Neural cell (in vitro differentiated cells): Measurements from ENCODE around the gene PRR5. TPM values are rescaled to one million over a fixed set of nuclear protein-coding genes. Genes with fewer than 3 reads are reported as not detected.

Experiments used
- H2AFZ ChIP-seq: fragments of 200-600, 300-800 bp; sonication (generic), shearing (Covaris generic); 2 replicates; pipeline ENCODE4 v1.6.0; 2014; ENCODE audit warnings: low read depth, mild to moderate bottlenecking, antibody characterized with exemption, low read length, moderate library complexity
- H3F3A ChIP-seq: fragments of 200-600 bp; shearing (Covaris generic); 2 replicates; pipeline ENCODE4 v1.6.1; 2016; ENCODE audit warnings: mild to moderate bottlenecking, moderate library complexity, mixed read lengths, antibody characterized with exemption, low read length; ENCODE audit not compliant: insufficient read depth, poor library complexity, severe bottlenecking
- H3K27ac ChIP-seq: fragments of 200-600, 300-800 bp; sonication (generic), shearing (Covaris generic); 2 replicates; pipeline ENCODE4 v1.5.1; 2014; ENCODE audit warnings: mild to moderate bottlenecking, low read length, moderate library complexity
- H3K27me3 ChIP-seq: fragments of 300-800, 200-600 bp; sonication (generic), shearing (Covaris generic); 2 replicates; pipeline ENCODE4 v1.6.0; 2014; ENCODE audit warnings: mild to moderate bottlenecking, low read depth, low read length, moderate library complexity; ENCODE audit not compliant: insufficient read depth
- H3K36me3 ChIP-seq: fragments of 300-800, 200-600 bp; sonication (generic), shearing (Covaris generic); 2 replicates; pipeline ENCODE4 v1.5.1; 2014; ENCODE audit warnings: mild to moderate bottlenecking, antibody characterized with exemption, low read length, moderate library complexity; ENCODE audit not compliant: insufficient read depth
- H3K4me2 ChIP-seq: fragments of 300-800, 200-600 bp; sonication (generic), shearing (Covaris generic); 2 replicates; pipeline ENCODE4 v1.6.0; 2014; ENCODE audit warnings: mild to moderate bottlenecking, low read length
- H3K4me3 ChIP-seq: fragments of 300-800, 200-600 bp; sonication (generic), shearing (Covaris generic); 2 replicates; pipeline ENCODE4 v1.5.1; 2014; ENCODE audit warnings: mild to moderate bottlenecking, low read length, moderate library complexity
- H3K79me2 ChIP-seq: fragments of 200-600 bp; shearing (Covaris generic); replicated peaks from 2 replicates; pipeline ENCODE4 v1.6.0; 2014; ENCODE audit warnings: mild to moderate bottlenecking, low read length, moderate library complexity; ENCODE audit not compliant: insufficient read depth
- H3K9ac ChIP-seq: fragments of 300-800, 200-600 bp; sonication (generic), shearing (Covaris generic); 2 replicates; pipeline ENCODE4 v1.6.1; 2016; ENCODE audit warnings: mild to moderate bottlenecking, low read length, mixed read lengths
- H3K9me2 ChIP-seq: fragments of 200-600 bp; shearing (Covaris generic); 2 replicates; pipeline ENCODE4 v1.6.1; 2016; ENCODE audit warnings: mild to moderate bottlenecking, low read length, mixed read lengths; ENCODE audit not compliant: insufficient read depth
- H3K9me3 ChIP-seq: fragments of 200-600, 300-800 bp; sonication (generic), shearing (Covaris generic); 2 replicates; pipeline ENCODE4 v1.6.1; 2016; ENCODE audit warnings: mild to moderate bottlenecking, mixed run types, low read length, moderate library complexity, mixed read lengths
- H4K20me1 ChIP-seq: fragments of 200-600 bp; shearing (Covaris generic); 2 replicates; pipeline ENCODE4 v1.6.1; 2016; ENCODE audit warnings: mild to moderate bottlenecking, mixed run types; ENCODE audit not compliant: insufficient read depth
- EP300 ChIP-seq: fragments of 450-650 bp; conservative IDR thresholded peaks from 2 replicates; pipeline ENCODE4 v1.6.1; 2014; ENCODE audit warnings: antibody characterized with exemption, mild to moderate bottlenecking, moderate library complexity; ENCODE audit not compliant: poor library complexity, severe bottlenecking
- EZH2 ChIP-seq: fragments of 200-600, 300-800 bp; shearing (Covaris generic), sonication (generic); IDR thresholded peaks from 2 replicates; pipeline ENCODE4 v1.6.1; 2014; ENCODE audit warnings: antibody characterized with exemption, low read length, borderline replicate concordance, mild to moderate bottlenecking; ENCODE audit not compliant: insufficient read depth, poor library complexity, severe bottlenecking
- MXI1 ChIP-seq: fragments of 450-650 bp; conservative IDR thresholded peaks from 2 replicates; pipeline ENCODE4 v1.6.1; 2014; ENCODE audit warnings: antibody characterized with exemption, mild to moderate bottlenecking; ENCODE audit not compliant: poor library complexity, severe bottlenecking
- POLR2AphosphoS5 ChIP-seq: IDR thresholded peaks from 2 replicates; pipeline ENCODE4 v1.6.1; 2012
- RAD21 ChIP-seq: fragments of 450-650 bp; conservative IDR thresholded peaks from 2 replicates; pipeline ENCODE4 v1.6.1; 2014; ENCODE audit warnings: antibody characterized with exemption, mild to moderate bottlenecking, moderate library complexity
- SMC3 ChIP-seq: fragments of 450-650 bp; conservative IDR thresholded peaks from 2 replicates; pipeline ENCODE4 v1.6.1; 2014; ENCODE audit warnings: antibody characterized with exemption, mild to moderate bottlenecking, moderate library complexity; ENCODE audit not compliant: poor library complexity
- TAF1 ChIP-seq: IDR thresholded peaks from 2 replicates; pipeline ENCODE4 v1.6.1; 2012; ENCODE audit warnings: low read depth
- polyA plus RNA-seq: library from polyadenylated mRNA; depleted of rRNA; stranded (reverse); fragments of >200 nt; gene quantifications from 2 replicates; pipeline ENCODE4 v1.2.3, GENCODE V29; 2014
- TF ChIP-seq, protein P1 (sequence below): fragments of 450-650 bp; IDR thresholded peaks from 2 replicates; pipeline ENCODE4 v1.5.1; 2014; ENCODE audit warnings: antibody characterized with exemption, mild to moderate bottlenecking, moderate library complexity; ENCODE audit not compliant: poor library complexity, severe bottlenecking
- TF ChIP-seq, protein P2 (sequence below): IDR thresholded peaks from 2 replicates; pipeline ENCODE4 v1.6.1; 2012; ENCODE audit warnings: borderline replicate concordance

PRR5 gene
- polyA plus RNA-seq, 1 donor from 2014 or later: 16.2 TPM

DNA sequence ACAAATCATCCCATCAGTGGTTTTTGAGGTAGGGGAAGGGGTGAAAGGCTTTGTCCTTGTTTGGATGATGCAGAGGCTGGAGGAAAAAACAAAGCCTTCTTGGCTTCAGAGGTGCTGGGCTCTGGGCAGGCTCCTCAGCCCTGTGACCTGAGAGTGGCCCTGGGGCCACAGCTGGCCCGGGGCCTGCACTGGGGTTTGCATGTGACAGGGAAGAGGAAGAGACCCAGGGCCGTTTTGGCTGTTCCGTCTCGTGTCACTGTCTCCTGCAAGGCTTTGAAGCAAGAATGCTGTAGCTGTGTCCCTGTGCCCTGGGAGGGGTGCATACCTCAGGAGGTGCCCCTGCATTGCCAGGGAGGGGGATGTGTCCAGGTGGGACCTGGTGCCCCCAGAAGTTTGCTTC is 63.0 kb downstream of the PRR5 start:
- Histone ChIP-seq H3K4me2 (no peak overlapping the region), H3K27me3 (no peaks in the 10 kb centered on the region), H3K4me3 (no peak overlapping the region), H3K9me2 (no peaks in the 10 kb centered on the region), H3K9ac (no peak overlapping the region), H2AFZ (no peak overlapping the region), H3K9me3 (no peaks in the 10 kb centered on the region), H3K27ac (no peak overlapping the region), H3K79me2 (no peaks in the 10 kb centered on the region), H3K36me3 (no peaks in the 10 kb centered on the region), H4K20me1 (no peaks in the 10 kb centered on the region), H3F3A (no peaks in the 10 kb centered on the region)
- TF ChIP-seq POLR2AphosphoS5 (no peak), RAD21 (no peak), MXI1 (no peak), SMC3 (no peak), TAF1 (no peak), EP300 (no peak), EZH2 (no peak)
- TF ChIP-seq, protein P1, sequence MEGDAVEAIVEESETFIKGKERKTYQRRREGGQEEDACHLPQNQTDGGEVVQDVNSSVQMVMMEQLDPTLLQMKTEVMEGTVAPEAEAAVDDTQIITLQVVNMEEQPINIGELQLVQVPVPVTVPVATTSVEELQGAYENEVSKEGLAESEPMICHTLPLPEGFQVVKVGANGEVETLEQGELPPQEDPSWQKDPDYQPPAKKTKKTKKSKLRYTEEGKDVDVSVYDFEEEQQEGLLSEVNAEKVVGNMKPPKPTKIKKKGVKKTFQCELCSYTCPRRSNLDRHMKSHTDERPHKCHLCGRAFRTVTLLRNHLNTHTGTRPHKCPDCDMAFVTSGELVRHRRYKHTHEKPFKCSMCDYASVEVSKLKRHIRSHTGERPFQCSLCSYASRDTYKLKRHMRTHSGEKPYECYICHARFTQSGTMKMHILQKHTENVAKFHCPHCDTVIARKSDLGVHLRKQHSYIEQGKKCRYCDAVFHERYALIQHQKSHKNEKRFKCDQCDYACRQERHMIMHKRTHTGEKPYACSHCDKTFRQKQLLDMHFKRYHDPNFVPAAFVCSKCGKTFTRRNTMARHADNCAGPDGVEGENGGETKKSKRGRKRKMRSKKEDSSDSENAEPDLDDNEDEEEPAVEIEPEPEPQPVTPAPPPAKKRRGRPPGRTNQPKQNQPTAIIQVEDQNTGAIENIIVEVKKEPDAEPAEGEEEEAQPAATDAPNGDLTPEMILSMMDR: no peak
- TF ChIP-seq, protein P2, sequence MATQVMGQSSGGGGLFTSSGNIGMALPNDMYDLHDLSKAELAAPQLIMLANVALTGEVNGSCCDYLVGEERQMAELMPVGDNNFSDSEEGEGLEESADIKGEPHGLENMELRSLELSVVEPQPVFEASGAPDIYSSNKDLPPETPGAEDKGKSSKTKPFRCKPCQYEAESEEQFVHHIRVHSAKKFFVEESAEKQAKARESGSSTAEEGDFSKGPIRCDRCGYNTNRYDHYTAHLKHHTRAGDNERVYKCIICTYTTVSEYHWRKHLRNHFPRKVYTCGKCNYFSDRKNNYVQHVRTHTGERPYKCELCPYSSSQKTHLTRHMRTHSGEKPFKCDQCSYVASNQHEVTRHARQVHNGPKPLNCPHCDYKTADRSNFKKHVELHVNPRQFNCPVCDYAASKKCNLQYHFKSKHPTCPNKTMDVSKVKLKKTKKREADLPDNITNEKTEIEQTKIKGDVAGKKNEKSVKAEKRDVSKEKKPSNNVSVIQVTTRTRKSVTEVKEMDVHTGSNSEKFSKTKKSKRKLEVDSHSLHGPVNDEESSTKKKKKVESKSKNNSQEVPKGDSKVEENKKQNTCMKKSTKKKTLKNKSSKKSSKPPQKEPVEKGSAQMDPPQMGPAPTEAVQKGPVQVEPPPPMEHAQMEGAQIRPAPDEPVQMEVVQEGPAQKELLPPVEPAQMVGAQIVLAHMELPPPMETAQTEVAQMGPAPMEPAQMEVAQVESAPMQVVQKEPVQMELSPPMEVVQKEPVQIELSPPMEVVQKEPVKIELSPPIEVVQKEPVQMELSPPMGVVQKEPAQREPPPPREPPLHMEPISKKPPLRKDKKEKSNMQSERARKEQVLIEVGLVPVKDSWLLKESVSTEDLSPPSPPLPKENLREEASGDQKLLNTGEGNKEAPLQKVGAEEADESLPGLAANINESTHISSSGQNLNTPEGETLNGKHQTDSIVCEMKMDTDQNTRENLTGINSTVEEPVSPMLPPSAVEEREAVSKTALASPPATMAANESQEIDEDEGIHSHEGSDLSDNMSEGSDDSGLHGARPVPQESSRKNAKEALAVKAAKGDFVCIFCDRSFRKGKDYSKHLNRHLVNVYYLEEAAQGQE: no peak

DNA sequence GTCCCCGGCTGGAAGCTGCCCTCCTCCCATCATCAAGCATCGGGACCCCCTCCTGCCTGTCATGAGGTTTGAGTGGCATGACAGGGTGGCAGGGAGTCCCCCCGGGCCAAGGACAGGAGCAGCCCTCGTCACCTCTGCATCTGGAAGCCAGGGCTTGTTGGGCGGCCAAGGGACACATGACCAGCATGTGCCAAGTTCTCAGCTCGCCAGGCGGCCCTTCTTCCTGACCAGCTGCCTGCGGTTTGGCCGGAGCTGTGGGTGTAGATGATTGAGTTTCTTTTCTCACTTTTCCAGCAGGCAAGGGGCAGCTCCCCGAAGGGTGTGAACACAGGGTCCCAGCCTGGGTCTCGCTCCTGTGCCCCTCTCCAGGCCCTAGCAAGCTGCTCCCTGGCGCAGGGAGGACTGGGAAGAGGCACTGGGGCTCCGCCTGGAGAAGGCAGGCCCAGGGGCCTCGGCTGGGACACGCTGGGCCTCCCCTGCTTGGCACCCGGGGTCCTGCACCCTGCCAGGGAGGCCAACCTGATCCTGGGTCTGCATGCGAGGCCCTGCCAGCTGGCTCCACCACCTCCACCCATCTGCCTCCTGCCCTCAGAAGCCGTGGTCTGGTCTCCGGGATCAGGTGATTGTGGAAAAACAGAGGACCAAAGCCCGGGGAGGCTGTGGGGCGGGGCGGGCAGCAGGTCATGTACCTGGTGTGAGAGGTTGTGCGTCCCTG is 63.7 kb downstream of the PRR5 start:
- Histone ChIP-seq H3F3A (no peaks in the 10 kb centered on the region), H3K27me3 (no peaks in the 10 kb centered on the region), H4K20me1 (no peaks in the 10 kb centered on the region), H3K36me3 (no peaks in the 10 kb centered on the region), H3K4me3 (no peak overlapping the region), H3K4me2 (no peak overlapping the region), H2AFZ (no peak overlapping the region), H3K9me2 (no peaks in the 10 kb centered on the region), H3K79me2 (no peaks in the 10 kb centered on the region), H3K9me3 (no peaks in the 10 kb centered on the region), H3K27ac (no peak overlapping the region), H3K9ac (no peak overlapping the region)
- TF ChIP-seq MXI1 (no peak), POLR2AphosphoS5 (no peak), SMC3 (no peak), EZH2 (no peak), RAD21 (no peak), TAF1 (no peak), EP300 (no peak)
- TF ChIP-seq, protein P1: no peak
